NCI-H526 (cell line): ENCODE data around the gene ROR1.
A peak's percentile ranks its signal among the peaks of the same experiment; 100 is the strongest.

Experiments
- DNase-seq, 2 experiments: peaks; one replicate each; lab custom pipeline; 2025; lab: John Stamatoyannopoulos, UW

Gene ROR1

DNA sequence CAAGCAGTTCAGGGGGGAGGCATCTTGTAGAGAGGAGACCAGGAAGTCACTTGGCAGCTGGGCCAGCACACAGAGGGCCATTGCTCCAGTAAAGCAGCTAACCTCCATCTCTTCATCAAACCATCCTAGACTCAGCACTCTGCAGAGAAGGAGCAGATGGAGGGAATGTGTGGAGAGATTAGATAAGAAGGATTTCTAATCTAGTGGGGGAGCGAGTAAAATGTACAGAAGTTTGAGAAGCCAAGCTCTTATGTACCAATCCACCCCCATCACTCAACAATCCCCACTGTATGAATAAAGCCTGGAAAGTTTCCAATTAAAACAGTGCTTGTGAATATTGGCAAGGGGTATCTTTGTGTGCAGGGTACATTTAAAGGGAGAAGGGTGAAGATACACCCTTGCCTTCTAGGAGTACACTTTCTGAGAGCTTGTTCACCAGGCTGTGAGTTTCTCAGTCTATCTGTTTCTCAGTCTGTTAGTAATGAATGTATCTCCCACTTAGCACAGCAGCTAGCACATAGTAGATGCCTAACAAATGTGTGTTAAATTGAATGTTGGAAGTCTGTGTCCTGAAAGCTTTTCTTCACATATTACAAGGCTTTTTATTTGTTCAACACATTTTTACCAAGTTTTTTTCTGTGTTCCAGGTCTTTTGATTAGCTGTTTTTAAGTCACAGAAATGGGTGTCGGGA lies 286.9 kb downstream of the ROR1 start:
- no peak for DNase-seq

DNA sequence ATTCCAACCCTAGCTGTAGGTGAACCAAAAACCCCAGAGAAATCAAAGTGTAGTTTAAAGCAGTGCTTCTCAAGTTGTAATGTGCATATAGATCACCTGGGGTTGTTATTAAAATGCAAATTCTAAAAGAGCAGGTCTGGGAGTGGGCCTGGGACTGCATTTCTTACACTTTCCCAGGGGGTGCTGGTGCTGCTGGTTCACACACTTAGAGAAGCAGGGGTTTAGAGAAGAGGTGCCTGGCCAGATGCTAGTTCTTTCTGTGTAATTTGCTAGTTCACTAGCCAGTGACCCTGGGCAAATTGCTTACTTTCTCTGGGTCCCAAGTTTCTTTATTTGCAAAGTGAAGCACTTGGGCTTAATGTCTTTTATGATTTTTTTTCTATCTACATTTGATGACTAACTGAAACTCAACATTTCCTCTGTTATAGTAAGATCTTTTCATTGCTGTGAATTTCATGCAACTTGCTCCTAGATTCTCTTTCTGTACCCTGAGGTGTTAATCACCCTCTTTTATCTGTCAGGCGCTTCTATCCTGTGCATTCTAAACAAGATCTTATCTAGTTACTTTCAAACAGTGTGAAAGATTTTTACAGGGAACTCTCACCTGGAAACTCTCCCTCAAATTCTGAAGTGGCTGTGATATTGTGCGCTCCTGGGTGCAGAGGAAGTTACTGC lies 287.8 kb downstream of the ROR1 start:
- DNase-seq, result no peak

DNA sequence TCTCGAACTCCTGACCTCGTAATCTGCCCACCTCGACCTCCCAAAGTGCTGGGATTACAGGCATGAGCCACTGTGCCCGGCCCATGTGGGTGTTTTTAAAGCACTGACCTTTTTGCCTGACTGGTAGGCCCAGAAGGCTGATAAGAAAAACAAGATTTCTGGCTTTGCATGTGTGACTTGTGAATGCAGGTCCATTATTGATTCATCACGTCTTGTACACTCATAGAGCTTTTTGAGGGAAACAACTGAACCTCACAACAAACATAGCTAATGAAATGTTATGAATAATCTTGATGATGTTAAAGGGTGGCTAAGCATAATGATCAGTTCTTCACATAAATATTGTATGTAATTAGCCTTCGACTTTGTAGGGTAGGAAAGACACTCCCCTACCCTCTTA lies 288.7 kb downstream of the ROR1 start:
- DNase-seq, result no peak

DNA sequence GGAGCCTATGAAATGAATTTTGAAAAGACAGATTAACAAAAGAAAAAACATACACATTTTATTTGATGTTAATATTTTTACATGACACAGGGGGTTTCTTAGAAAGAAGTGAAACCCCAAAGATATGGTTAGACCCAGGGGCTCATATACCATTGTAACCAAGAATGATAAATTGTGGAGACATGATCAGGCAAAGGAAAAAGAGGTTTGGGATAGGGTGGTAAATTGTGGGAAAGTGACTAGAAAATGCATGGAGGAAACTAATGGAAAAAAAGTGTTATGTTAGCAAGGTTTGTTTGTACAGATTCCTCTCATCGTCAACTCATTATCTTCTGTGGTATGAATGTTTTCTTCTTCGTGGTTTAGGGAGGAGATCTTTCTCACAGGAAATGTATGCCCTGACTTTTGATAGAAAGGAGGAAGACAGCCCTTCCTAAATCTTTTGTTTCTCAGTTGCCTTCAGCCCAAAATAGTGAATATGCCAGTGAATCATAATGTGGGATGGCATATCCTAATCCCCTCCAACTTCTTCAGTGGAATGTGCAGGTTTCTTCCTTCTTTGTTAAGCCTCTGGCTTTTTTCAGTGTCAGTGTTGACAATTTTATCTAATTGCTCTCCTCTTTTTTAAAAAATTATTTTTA lies 289.2 kb downstream of the ROR1 start:
- no peak for DNase-seq

DNA sequence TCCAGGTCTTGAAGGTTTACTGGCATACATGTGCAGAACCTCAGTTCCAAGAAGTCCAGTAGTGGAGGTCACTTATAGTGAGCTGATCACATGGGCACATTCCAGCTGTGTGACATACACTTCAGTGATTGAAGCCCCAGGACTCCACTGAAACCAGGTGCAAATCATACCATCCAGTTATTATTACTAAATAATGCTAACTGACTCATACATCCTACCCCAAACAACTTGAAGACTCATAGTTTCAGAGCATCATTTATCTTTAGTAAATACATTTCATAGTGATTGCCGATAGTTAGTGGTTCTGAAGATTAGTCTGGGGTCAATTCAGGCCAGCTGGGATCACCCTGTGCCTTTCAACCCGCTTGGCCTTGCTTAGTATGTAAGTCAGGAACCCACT lies 291.8 kb downstream of the ROR1 start:
- DNase-seq, result no peak

DNA sequence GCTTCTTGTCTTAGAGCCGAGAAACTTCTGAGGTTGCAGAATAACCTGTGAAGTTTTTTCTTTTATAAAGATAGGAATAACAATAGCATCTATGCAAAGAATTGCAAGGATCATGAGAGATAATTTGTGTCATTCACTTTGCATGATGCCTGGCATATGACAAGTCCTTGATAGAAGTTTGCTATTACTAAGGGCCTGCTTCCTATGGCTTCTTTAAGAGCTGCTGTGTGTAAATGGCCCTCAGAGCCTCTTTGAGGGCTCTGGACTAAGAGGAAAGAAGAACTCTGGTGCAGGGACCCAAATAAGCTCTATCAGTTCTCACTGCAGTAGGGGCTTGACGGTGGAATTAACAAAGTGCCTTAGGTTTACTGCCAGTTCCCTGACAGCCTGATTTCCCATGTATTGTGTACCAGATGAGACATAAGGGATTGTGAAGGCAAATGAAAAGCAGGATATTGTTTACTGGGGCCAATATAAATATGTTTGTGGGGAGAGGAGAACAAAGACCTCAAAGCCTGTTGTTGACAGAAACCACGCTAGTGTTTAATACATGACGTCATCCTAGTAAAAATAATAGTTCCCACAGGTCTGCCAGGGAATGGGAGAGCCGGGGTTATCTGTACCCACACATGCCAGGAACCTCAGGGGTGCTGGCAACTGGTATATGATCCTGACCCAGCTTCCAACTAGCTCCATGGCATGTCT lies 298.4 kb downstream of the ROR1 start:
- DNase-seq, result no peak

DNA sequence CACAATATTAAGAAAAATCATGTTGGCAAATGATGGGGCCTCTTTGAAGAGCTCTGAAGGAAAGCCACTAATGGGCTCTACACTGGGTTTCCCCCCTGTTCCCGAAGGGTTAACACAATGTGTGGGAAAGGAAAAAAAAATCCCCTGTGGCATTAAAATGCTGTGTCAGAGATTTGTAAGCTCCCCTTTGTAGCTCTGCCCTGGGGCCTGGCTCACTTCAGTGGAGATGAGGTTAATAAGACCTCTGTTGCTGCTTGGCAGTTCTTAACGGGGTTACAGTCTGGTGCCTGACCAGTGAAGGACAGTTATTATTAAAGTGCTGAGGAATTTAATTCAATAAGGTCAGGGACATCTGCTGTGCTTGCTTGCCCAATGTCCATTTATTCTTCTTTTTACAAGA lies 299.9 kb downstream of the ROR1 start:
- no peak for DNase-seq

DNA sequence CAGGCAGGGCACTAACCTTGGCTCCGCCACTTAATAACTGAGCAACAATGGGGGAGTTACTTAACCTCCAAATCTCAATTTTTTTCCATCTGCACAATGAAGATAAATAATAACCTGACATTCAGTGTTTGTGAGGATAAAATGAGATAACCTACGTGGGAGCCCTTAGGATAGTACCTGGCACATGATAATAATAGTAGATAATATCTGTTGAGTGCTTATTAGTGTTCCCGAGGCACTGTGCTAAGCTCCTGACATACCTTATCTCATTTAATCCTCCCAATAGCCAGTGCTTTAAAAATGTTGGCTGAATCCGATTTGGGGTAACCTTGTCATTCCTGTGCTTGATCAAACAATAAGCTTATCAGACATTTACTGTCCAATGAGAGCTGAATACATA lies 300.9 kb downstream of the ROR1 start:
- DNase-seq, result no peak

DNA sequence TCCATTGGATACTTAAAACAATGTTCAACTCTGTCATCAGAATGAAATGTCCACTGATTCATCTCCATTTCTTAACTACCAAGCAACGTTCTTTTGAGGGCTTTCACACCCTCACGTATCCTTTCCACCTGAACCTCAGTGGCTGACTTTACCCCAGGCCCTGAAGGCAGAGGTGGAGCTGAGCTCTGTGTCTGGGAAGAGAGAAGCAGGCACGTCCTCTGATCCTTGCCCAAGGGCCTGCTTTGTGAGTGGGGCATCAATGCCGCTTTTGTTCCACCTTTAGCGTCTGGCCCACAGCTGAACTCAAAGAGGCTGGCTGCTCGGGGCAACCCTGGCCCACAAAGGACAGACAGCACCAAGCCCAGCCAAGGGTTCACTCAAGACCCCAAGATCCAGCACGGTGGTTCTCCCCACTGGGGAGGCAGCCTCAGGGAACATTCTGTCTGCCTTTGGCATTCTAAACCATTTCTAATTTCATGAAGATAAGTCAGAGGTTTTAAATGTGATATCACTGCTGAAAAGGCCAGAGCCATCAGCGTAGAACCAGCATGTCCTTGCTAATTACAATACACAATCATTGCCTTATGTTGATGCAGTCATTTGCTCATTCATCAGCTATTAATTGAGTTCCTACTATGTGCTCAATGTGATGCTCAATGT lies 303.6 kb downstream of the ROR1 start:
- DNase-seq, result peak in 1 of 2 experiments; percentile 17

DNA sequence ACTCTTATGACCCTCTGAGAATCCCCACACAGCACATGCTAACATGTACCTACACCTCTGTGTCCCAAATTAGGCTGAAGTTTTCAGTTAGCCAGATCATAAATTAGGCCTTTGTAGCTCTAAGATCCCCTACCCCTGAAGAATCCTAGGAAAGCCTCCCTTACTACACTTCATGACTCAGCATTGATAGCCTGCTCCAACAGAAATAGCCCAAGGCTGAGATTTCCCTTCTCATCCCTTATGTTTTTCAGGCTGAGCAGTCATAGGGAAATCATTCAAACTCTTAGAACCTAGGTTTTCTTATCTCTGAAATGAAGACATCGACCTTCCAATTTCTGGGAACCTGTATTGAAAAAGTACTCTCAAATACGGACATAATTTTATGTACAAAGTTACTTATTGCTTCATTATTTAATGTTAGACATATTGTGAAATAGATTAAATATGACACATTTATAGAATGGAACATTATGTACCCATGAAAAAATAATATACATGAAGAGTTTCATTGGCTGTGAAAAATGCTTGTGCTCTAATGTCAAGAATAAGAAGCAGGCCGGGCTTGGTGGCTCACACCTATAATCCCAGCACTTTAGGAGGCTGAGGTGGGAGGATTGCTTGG lies 307.2 kb downstream of the ROR1 start:
- DNase-seq, result no peak

DNA sequence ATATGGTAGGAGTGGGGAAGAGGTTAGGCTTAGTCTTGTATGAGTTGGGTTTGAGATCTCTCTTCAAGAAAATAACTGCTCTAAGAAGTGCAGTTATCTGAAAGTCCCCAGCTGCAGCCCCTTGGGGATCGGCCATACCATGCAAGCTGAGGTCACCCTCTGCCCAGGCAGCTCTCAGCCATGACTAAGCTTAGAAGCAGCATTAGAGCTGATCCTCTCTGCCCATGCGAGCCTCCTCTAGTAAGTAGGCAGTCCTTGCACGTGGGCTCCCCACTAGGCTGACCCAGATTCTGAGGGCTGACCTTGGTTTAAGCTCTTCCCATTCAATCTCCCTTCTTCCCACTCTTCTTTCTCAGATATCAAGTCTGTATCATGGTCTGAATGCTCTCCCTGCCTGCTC lies 308.6 kb downstream of the ROR1 start:
- no peak for DNase-seq

DNA sequence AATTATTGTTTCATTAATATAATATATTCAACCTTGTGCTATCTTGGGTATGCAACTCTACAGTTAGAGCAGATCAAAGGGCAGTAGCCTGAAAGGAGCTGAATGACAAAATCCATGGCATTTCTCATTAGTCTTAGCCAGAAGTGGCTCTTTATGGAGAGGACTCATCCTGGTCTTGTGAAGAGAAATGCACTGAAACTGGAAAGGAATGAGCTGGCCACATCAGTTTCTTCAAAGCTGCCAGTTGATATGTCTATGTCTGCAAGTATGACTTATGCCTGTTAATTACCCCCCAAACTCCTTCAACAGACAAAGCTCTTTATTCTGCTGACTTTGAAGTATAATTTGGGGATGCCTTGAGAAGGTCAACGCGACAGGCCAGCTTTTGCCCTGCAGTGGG lies 310.6 kb downstream of the ROR1 start:
- no peak for DNase-seq

DNA sequence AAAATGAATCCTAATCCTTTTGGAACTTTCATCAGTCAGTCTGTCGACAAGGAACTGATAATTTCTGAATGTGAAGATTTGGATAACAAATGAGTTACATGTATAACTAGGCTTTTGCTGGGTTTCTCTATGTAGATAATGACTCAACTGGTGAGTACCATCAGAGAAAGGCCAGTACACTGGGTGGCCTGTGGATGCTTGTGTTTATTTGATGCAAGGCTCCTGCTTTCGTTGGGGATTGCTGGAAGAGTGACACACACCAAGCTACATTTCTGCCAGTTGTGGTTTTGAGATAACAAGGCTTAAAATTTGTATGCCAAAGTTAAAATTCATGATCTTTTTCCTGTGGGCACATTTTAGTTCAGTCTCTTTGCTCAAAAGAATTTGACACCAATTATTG lies 314.0 kb downstream of the ROR1 start:
- DNase-seq, result peak; percentile 70 to 72

DNA sequence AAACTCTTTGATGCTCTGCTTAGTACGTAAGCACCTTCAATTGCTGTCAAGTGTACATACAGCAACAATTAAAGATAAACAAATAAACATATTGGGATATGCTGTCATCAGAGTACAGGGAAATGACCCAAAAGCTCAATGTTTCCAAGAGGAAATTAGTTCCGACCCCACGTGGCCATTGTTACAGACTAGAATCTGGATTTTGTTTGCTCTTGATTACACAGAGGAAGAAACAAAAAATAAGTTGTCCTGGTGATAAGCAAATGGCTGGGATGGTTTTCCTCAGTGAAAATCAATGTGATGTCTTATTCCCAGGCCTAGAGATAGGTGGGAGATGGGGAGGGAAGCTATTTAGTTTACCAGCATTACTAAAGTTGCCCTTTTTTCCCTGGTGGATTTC lies 316.6 kb downstream of the ROR1 start:
- no peak for DNase-seq

DNA sequence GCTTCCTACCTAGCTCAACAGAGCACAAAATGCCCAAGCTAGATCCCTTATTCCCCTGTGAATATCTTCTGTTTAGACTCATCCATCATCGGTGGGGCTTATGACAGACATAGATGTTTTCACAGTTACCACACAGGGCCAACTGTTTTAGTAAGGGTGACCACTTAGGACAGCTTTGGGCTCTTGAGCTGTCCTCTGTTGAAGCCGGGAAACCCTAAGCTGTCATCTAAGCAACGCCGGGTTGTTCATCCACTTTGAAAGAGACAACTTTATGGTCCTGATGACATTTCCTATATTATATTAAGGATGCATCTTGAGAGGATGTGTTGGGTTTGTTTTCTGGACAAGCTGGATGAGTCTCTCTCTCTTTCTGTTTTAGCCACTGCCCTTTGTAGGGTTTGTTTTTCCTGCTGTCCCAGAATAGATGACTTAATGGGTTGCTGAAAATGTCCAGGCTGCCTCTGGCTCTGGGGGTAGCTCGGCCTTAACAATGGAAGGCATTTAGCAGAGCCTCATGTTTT lies 319.1 kb downstream of the ROR1 start:
- DNase-seq, result no peak

DNA sequence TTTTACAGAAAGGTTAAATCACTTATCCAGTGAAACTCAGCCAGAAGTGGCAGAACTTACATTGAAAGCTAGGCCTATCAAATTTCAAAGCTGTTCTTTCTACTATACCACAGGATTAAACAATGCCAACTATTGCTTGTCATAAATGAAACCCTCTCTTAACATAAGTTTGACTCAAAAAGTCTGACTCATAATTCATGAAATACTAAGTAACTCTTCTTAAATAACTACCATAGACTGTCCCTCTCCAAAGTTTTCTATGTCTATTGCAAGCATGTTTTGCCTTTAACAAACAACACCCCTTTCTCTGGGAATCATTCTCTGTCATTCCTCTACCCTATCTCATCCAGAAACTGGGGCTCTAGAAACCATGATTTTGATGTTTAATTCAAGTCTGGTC lies 320.1 kb downstream of the ROR1 start:
- DNase-seq, result no peak

DNA sequence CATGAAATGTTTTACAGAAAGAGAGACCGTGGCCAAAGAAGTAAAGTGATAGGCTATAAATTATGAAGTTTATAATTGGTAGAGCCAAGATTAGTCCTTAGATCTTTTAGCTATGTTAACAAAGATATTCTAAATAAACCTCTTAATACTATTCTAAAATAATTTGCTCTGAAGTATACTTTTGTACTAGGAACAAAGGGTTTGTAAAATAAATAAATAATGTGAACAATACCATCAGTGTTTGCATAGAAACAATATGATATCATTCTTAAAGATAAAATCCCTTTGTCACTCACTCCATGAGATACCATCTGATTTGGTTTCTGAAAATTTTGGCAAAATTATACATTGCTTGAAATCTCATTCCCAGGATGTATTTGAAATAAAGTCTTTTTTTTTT lies 322.0 kb downstream of the ROR1 start:
- no peak for DNase-seq

DNA sequence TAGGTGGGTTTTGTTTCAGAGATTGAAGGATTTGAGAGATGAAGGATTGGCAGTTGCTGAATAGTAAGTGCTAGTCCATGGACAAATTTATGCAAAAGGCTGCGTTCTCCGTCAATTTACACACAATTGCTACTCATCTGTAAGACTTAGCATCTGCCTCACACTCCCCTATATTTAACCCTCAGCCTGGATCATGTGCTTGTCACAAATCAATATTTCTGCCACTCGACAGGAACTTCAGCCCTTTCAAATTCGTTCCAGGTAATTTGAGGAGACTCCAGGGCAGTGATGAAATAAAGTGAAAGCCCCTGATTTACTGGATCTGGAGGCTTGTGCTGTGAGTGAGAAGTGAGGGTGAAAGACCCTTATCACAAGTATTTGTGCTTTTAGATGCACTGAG lies 324.0 kb downstream of the ROR1 start:
- no peak for DNase-seq

DNA sequence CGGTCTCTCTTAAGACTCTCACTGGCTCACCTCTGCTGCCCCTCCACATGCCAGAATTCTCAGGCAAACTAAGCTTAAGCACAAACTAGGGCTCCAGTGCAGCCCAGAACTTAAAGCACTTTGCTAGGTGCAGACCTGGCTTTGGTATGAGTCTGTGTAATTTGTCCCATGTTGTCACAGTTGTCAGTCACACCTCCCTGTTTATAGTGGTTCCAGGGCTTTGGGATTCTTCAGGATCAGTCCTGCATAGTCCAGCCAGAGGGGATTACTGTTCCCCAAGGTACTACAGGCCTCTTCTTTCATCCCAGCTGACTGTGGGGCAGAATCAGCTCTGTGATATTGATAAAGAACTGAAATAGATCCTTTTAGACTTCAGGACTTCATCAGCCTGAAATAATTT lies 324.6 kb downstream of the ROR1 start:
- no peak for DNase-seq

DNA sequence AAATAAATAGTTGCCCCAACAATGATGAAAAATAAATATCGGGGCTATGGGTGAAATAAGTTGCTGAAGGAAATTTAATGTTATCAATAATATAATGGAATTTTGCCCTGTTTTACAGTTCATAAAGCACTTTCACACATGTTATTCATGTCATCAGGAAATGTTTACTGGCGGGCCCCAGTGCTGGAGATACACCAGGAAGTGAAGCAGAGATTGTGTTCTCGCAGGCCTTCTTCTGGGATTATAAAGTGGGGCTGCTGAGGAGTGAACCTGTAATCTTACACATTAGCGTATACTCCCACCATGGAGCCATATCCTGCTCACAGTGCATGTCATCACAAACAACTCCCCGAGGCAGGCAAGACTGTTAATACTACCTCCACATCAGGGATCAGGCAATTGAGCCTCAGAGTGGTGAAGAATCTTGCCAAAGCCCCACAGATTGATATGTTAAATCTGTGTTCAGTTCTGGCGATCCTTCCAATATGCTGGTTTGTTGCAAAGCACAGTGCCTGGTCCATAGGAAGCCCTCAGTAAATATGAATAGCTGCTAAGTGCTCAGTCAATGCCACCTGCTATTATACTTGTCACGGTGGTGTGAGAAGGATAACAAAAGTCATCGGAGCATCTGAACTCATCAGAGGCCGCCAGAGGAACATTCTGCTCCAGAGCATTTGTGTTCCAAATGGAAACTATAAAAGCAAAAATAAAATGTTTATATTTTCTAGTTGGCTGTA lies 325.2 kb downstream of the ROR1 start:
- no peak for DNase-seq

DNA sequence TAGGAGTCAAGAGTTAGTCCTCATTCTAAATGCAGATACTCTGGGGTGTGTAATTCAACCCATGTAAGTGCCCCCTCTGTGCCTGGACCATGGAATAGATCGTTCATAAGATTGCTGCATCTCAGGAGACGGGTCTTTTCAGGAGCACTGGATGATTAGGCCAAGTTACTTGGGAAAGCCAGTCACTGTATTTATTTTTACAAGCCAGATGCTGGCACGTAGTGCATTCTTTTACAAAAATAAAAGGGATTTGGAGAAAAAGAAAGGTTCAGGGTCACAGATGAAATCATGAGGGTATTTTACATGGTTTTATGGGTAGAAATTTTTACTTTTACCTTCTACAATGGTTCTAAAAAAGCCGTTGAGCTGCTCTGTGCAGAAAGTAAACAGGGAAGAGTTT lies 327.0 kb downstream of the ROR1 start:
- no peak for DNase-seq
